A549 (cell line): Measurements from ENCODE around the gene BCL10.

Source experiments
- CHD4 ChIP-seq: fragments of 200-600 bp; sonication (generic); IDR thresholded peaks from 2 replicates; pipeline ENCODE4 v1.6.1; 2016; ENCODE audit warnings: antibody characterized with exemption, mild to moderate bottlenecking, borderline replicate concordance
- CTCF ChIP-seq: fragments of >200 bp; sonication (Bioruptor Twin); formaldehyde crosslinking; IDR thresholded peaks from 3 replicates; pipeline ENCODE4 v1.5.1; 2016
- ELK1 ChIP-seq: fragments of 150-350 bp; IDR thresholded peaks from 2 replicates; pipeline ENCODE4 v1.6.1; 2014; ENCODE audit warnings: low read depth, mild to moderate bottlenecking, low read length
- HOXB13 ChIP-seq: fragments of 250-450 bp; sonication (Bioruptor Pico); IDR thresholded peaks from 2 replicates; pipeline ENCODE4 v1.5.0; 2020; ENCODE audit warnings: low read depth, mild to moderate bottlenecking, moderate library complexity
- MYC ChIP-seq: IDR thresholded peaks from 2 replicates; pipeline ENCODE4 v1.6.1; 2012; ENCODE audit warnings: mild to moderate bottlenecking, inconsistent platforms, low read length, improper control_type of control experiment, borderline replicate concordance
- POLR2A ChIP-seq: IDR thresholded peaks from 2 replicates; pipeline ENCODE4 v1.6.1; 2012; ENCODE audit warnings: mild to moderate bottlenecking, low read length
- POLR2AphosphoS2 ChIP-seq: conservative IDR thresholded peaks from 2 replicates; pipeline ENCODE4 v1.6.1; 2012; ENCODE audit warnings: low read length, improper control_type of control experiment, inconsistent platforms
- REST ChIP-seq: fragments of 200-600 bp; sonication (generic); IDR thresholded peaks from 2 replicates; pipeline ENCODE4 v1.6.1; 2016; ENCODE audit warnings: antibody characterized with exemption, mild to moderate bottlenecking, moderate library complexity
- TF ChIP-seq, protein P1 (sequence below): IDR thresholded peaks from 2 replicates; pipeline ENCODE4 v1.6.1; 2012

DNA sequence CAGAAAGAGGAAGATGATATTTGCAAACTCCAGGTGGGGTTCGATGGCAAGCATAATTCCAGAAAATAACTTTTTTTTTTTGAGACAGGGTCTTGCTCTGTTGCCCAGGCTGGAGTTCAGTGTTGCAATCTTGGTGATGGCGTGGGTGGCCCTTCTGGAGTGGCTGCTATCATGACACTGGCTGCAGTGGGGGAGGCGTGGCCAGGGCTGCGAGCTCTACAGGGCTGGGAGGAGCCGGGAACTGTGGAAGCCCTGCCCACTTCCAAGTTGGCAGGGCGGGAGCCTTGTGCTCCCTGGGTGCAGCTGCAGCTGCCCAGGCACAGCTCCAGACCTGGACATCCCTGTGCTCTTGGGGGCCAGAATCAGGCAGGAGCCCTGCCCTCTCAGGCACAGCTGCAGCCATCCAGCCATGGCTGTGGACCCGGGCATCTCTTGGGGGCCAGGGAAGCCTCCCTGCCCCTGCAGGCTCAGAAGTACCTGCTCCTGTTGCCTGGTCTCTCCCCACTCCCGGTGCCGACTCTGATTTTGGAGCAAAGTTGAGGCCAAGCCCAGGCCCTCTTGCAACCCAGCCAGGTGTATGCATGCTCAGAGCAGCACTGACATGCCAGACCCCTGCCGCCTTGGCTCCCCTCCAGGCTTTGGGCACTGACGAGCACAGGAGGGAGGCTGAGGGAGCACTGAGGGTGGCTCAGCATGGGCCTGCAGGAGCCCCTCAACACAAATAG is 7.2 kb upstream of the BCL10 start:
- TF ChIP-seq HOXB13 (CRISPR knock-in tag): no peak
- TF ChIP-seq POLR2A: no peak
- TF ChIP-seq POLR2AphosphoS2: no peak
- TF ChIP-seq REST: no peak
- TF ChIP-seq CTCF: no peak
- no peak for TF ChIP-seq MYC
- TF ChIP-seq, protein P1, sequence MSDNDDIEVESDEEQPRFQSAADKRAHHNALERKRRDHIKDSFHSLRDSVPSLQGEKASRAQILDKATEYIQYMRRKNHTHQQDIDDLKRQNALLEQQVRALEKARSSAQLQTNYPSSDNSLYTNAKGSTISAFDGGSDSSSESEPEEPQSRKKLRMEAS: no peak
- TF ChIP-seq ELK1: no peak
- no peak for TF ChIP-seq CHD4
